Activated CD8-positive, alpha-beta memory T cell treated with anti-CD3 and anti-CD28 coated beads, Interleukin-2, amount 50 U/mL, for 24 hours (primary cell): ENCODE measurements around the gene CLCN1.

Source experiments
- DNase-seq: peaks from one replicate; pipeline ENCODE4 v3.0.0-alpha.2; 2020; ENCODE audit errors: extremely low read depth

Gene CLCN1

DNA sequence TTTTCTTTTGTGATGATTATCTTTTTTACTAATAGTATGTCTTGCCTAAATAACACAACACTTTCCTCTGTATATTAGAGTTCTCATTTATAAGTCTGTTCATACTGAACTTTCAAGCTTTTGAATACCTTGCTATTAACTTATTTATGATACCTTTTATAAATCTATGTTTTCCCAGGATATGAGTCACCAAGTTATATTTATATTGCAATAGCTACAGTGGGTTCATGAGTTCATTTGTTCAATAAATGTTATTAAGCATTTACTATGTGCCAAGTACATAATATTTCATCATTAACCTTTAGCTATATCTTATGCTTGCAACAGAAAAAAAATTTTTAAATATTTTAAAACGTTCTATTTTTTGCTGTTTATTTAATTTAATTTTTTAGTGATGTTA lies 18.3 kb downstream of the CLCN1 start:
- no peak for DNase-seq

GRCh38 chr7:143337216-143337615 lies 21.3 kb downstream of the CLCN1 start:
- DNase-seq: no peak

- no peak for DNase-seq
These were observed 25.9 kb downstream of the CLCN1 start for GRCh38 chr7:143341842-143342241.

GRCh38 chr7:143343596-143343995 lies 27.7 kb downstream of the CLCN1 start:
- no peak for DNase-seq

- DNase-seq: peak; percentile 31
These were observed 29.6 kb downstream of the CLCN1 start for GRCh38 chr7:143345428-143345900.

- DNase-seq: no peak
These were observed 30.1 kb downstream of the CLCN1 start for GRCh38 chr7:143346018-143346417.

DNA sequence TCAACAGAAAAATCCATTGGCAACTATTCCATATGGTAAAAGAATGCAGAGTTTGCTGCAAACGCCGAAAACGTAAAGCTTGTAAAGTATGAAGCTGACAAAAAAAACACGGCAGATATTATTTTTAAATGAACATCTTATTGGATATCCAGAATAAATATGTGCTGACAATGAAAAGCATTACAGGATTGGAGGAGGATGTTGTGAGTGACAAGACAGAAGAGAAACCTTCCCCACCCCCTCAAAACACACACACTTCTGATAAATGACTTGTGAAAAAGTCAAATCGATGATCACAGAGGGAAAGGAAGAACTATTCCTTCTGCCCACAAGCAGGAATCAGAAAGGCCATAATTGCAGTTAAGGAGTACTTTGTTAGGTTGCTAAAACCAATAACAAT lies 32.0 kb downstream of the CLCN1 start:
- DNase-seq: no peak

- DNase-seq: no peak
These were observed 35.1 kb downstream of the CLCN1 start for GRCh38 chr7:143351060-143351459.

- DNase-seq: no peak
These were observed 35.7 kb downstream of the CLCN1 start for GRCh38 chr7:143351574-143351973.

DNA sequence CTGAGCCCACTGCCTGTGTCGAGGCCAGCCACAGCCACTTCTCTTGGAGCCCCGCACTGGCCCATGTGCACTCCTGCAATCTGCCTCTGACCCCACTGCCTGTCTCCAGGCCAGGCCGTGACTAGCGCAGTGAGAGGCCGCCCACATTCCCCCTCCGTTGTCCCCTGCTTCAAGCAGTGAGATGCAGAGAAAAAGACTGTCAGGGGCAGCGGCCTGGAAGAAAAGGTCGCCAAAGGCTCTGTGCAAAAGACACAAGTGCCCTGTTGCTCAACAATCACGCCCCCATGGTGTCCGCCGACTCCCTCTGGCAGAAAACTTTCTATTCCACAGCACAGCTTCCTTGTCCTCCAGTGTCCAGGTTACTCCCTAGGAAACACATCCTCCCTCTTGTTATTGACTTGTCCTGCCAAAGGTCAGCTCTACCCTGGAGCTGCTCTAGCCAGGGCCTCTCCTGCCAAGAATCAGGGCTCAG lies 36.7 kb downstream of the CLCN1 start:
- no peak for DNase-seq

GRCh38 chr7:143354376-143354775 lies 38.5 kb downstream of the CLCN1 start:
- DNase-seq: no peak

DNA sequence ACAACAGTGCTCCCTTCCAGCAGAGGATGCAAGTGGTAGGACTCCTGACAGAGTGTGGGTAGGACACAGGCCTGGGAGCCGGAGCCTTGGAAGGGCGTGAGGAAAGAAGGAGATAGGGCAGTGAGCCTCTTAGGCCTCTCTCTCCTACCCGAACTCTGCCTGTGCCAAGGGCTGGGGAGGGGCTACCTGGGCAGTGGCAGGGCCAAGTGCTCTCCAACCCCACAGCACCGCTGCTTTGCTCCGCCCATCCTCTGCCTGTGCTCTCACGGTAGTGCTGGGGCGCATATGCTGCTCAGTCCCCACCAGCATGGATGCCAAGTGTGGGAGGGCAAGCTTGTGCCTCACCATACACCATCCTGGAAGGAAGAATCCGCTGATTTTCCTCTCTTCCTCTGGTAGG lies 39.1 kb downstream of the CLCN1 start:
- no peak for DNase-seq

- no peak for DNase-seq
These were observed 39.8 kb downstream of the CLCN1 start for GRCh38 chr7:143355450-143356385.

DNA sequence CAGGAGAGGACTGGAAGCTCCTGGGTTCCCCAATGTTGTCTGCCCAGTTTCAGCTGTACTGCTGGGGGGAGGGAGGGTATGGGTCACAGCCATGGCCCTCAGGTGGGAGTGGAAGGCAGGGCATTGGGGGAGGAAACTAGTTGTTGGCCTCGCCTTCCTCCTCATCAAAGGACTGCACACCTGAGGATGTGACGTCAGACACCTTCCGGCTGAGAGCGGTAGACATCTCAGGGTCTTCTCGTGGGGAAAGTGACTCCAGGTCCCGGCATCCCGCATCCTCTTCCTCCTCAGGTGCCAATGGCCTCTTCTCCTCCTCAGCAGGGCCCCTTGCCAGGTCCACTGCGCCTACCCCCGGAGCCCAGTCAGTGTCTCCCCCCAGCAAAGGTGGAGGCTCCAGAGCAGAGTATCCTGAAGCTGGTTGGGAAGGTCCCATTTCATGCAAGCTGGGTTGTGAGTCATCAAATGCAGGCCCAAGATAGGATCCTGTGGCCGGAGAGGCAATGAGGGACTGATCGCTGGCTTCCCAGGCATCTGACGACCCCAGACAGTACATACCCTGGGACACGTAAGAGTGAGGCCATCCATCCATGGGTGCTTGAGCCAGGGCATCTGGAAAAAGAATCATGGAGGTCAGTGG lies 40.6 kb downstream of the CLCN1 start:
- DNase-seq: no peak

DNA sequence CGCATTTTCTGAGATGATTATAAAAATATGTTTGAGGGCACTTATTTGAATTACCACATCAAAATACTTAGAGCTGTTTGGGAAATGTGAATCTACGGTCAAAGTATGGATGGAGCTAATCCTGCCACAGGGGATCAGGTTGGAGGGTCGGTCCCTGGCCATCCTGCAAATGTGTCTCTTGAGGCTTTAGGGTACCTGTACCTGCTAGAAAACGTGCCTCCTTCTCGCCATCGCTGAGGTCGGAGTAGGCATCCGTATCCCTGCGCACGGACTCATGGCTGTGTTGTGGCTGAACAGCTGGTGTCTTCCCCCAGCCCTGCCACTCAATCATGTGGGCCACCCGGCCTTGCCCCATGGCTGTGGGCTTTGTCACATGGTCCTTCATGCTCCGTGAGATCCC lies 42.7 kb downstream of the CLCN1 start:
- no peak for DNase-seq

DNA sequence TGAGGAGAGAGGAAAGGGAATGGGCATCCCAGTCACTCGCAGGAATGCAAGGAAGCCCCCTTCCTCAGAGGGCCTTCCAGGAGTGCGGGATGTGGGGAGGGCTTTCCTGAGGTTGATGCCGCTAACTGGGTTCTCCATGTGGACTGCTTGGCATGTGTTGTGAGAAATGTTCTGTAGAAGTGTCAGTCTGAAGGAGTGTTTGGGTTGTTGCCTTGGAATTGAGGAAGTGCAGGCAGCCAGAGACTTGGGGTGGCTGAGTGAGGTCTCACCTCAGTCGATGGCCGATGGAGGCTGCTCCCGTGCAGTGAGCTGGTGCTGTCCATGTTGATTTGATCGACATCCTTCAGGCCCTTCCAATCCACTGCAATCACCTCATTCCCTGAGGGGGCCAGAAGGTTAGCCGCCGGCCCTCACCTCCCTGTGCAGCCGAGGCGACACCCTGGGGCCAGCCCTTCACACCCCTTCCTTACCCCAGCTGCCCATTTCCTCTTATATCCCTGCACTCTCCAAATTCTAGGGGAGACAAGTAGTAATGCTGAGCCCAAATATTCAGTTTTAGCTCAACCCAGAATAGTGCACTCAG lies 44.0 kb downstream of the CLCN1 start:
- DNase-seq: no peak

DNA sequence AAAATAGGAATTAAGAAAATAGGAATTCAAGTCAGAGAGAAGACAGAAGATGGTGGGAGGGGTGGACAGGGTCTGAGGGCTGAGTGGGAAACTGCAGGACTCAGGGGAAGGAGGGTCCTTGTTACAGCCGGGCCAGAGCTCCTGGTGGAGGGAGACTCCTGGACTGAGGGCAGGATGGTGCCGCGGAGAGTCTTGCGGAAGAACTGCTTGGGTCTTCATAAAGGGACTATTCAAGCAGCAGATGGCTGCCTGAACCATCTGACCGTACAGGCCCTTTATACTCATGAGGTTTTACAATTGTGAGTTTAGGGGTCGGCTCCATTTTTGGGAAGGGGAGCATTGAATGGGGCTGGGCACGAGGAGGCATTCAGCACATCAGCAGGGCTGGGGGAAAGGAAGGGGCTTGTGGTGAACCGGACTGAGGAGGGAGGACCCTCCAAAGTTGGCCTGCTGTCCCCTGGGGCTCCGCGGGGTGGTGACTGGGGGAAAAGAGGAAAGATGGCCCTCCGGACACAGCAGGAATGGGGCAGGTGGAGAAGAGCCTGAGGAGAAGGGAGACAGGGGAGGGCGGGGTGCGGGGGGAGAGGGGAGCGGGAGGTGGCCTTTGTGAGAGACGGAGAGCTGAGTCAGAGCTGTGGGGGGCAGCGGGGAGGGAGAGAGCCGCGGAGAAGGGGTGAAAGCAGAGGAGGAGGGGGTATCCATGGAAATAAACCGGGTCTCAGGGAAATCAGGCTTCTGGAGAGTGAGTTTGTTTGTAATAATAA lies 45.1 kb downstream of the CLCN1 start:
- no peak for DNase-seq

- no peak for DNase-seq
These were observed 45.7 kb downstream of the CLCN1 start for GRCh38 chr7:143361552-143362130.

- DNase-seq: no peak
These were observed 46.5 kb downstream of the CLCN1 start, which contains the start of gene FAM131B for GRCh38 chr7:143362131-143363015. Gene FAM131B (minus strand): TSS chr7:143362713. CDS start chr7:143362603, 110 bp downstream.
